H1 (cell line): ENCODE results near the gene HIVEP2. TPM values are rescaled to one million over a fixed set of nuclear protein-coding genes. Genes with fewer than 3 reads are reported as not detected.

Experiments used
- CTCF ChIA-PET: fragments of 300-600 bp; sonication (Branson Sonifier 250); formaldehyde crosslinking; loops from one replicate; lab custom pipeline; 2021; ENCODE audit not compliant: partially characterized antibody; lab: Charles Lee
- POLR2A ChIA-PET: fragments of 300-600 bp; sonication (Branson Sonifier 250); formaldehyde crosslinking; loops from one replicate; lab custom pipeline; 2021; ENCODE audit warnings: inconsistent platforms; ENCODE audit not compliant: partially characterized antibody; lab: Charles Lee
- DNase-seq, 2 experiments: peaks; one replicate each; pipeline versions ENCODE4 v3.0.0 to v3.0.0-alpha.2; 2010 to 2022; ENCODE audit warnings: low spot score in 2 of 2, low read depth in 1 of 2, mixed read lengths in 1 of 2
- FAIRE-seq: peaks from 2 replicates; lab custom pipeline; 2011; peaks lifted over from hg19 to GRCh38; lab: Jason Lieb, UNC
- H2AFZ ChIP-seq: 2 replicates; pipeline ENCODE4 v1.8.1; 2012; ENCODE audit warnings: low read length, inconsistent platforms
- H2AK5ac ChIP-seq: 2 replicates; pipeline ENCODE4 v1.6.1; 2013; ENCODE audit warnings: low read depth, low read length
- H2BK120ac ChIP-seq: replicated peaks from 2 replicates; pipeline ENCODE3; 2013; ENCODE audit warnings: low read depth, low read length, inconsistent platforms
- H2BK12ac ChIP-seq: 2 replicates; pipeline ENCODE4 v1.6.1; 2013; ENCODE audit warnings: low read depth, low read length
- H2BK15ac ChIP-seq: 2 replicates; pipeline ENCODE4 v1.6.1; 2013; ENCODE audit warnings: low read length
- H2BK20ac ChIP-seq: 2 replicates; pipeline ENCODE4 v1.6.1; 2013; ENCODE audit warnings: low read length
- H2BK5ac ChIP-seq: 2 replicates; pipeline ENCODE4 v1.6.1; 2013; ENCODE audit warnings: low read depth, low read length
- H3K14ac ChIP-seq: 2 replicates; pipeline ENCODE4 v1.6.1; 2013; ENCODE audit warnings: inconsistent platforms; ENCODE audit not compliant: insufficient read length
- H3K18ac ChIP-seq: 2 replicates; pipeline ENCODE4 v1.6.1; 2013; ENCODE audit warnings: low read length; ENCODE audit errors: extremely low read depth
- H3K23ac ChIP-seq: 2 replicates; pipeline ENCODE4 v1.6.1; 2013; ENCODE audit warnings: inconsistent platforms; ENCODE audit not compliant: insufficient read length
- H3K23me2 ChIP-seq: 2 replicates; pipeline ENCODE4 v1.6.1; 2013; ENCODE audit warnings: low read depth, low read length
- H3K27ac ChIP-seq: 2 replicates; pipeline ENCODE4 v1.6.1; 2011; ENCODE audit warnings: low read depth, low read length, inconsistent platforms
- H3K27me3 ChIP-seq, 4 experiments: replicated peaks in 1 of 4; 1 replicate in 1 of 4; 2 replicates in 3 of 4; pipeline versions ENCODE4 v1.6.1 to v1.8.1; 2011 to 2013; ENCODE audit warnings: low read length in 3 of 4, mild to moderate bottlenecking in 3 of 4, inconsistent platforms in 2 of 4, mixed read lengths in 2 of 4, moderate library complexity in 1 of 4; ENCODE audit not compliant: control insufficient read depth in 3 of 4, insufficient read depth in 3 of 4; ENCODE audit errors: extremely low read depth in 1 of 4
- H3K36me3 ChIP-seq, 4 experiments: 2 replicates each; pipeline versions ENCODE4 v1.6.1 to v1.8.1; 2011 to 2013; ENCODE audit warnings: mild to moderate bottlenecking in 4 of 4, low read length in 3 of 4, moderate library complexity in 2 of 4, control low read depth in 1 of 4, inconsistent platforms in 1 of 4; ENCODE audit not compliant: insufficient read depth in 4 of 4, control insufficient read depth in 2 of 4
- H3K4ac ChIP-seq: replicated peaks from 2 replicates; pipeline ENCODE3; 2013; ENCODE audit warnings: low read length, low read depth, mixed read lengths, inconsistent platforms; ENCODE audit not compliant: insufficient read length
- H3K4me1 ChIP-seq, 4 experiments: replicated peaks in 1 of 4; 1 replicate in 1 of 4; 2 replicates in 3 of 4; pipeline versions ENCODE4 v1.6.1 to v1.8.1; 2011 to 2013; ENCODE audit warnings: low read length in 3 of 4, inconsistent platforms in 2 of 4, mixed read lengths in 1 of 4; ENCODE audit not compliant: insufficient read depth in 4 of 4, control insufficient read depth in 3 of 4
- H3K4me2 ChIP-seq, 2 experiments: 2 replicates each; pipeline versions ENCODE4 v1.6.1 to v1.8.1; 2011 to 2013; ENCODE audit warnings: low read depth in 2 of 2, low read length in 2 of 2, control low read depth in 1 of 2, inconsistent platforms in 1 of 2, mild to moderate bottlenecking in 1 of 2; ENCODE audit not compliant: insufficient read depth in 1 of 2
- H3K4me3 ChIP-seq, 4 experiments: fragments of 200-600, 300-600 bp in 1 of 4; sonication (generic), shearing (Covaris generic), sonication (Bioruptor Twin) in 1 of 4; 2 replicates each; pipeline versions ENCODE4 v1.5.1 to v1.8.1; 2011 to 2016; ENCODE audit warnings: low read length in 4 of 4, low read depth in 3 of 4, control low read depth in 2 of 4, inconsistent platforms in 2 of 4, mild to moderate bottlenecking in 2 of 4, mixed read lengths in 1 of 4, moderate library complexity in 1 of 4; ENCODE audit not compliant: insufficient read depth in 2 of 4; ENCODE audit errors: extremely low read depth in 1 of 4
- H3K56ac ChIP-seq: replicated peaks from 2 replicates; pipeline ENCODE3; 2013; ENCODE audit warnings: low read depth, mild to moderate bottlenecking, mixed read lengths, low read length, inconsistent platforms; ENCODE audit not compliant: insufficient read length
- H3K79me1 ChIP-seq: 2 replicates; pipeline ENCODE4 v1.6.1; 2013; ENCODE audit warnings: low read depth, low read length, control low read depth
- H3K79me2 ChIP-seq, 2 experiments: 2 replicates each; pipeline versions ENCODE4 v1.6.1 to v1.8.1; 2012 to 2013; ENCODE audit warnings: low read length in 2 of 2, mild to moderate bottlenecking in 2 of 2, inconsistent platforms in 1 of 2; ENCODE audit not compliant: insufficient read depth in 2 of 2, control insufficient read depth in 1 of 2
- H3K9ac ChIP-seq, 4 experiments: replicated peaks in 1 of 4; 1 replicate in 1 of 4; 2 replicates in 3 of 4; pipeline versions ENCODE4 v1.6.1 to v1.8.1; 2011 to 2013; ENCODE audit warnings: low read depth in 3 of 4, low read length in 3 of 4, control low read depth in 2 of 4, mild to moderate bottlenecking in 2 of 4, moderate library complexity in 2 of 4, inconsistent platforms in 1 of 4; ENCODE audit errors: extremely low read depth in 1 of 4
- H3K9me3 ChIP-seq, 2 experiments: 2 replicates each; pipeline versions ENCODE4 v1.6.1 to v1.8.1; 2012 to 2013; ENCODE audit warnings: mild to moderate bottlenecking in 2 of 2, moderate library complexity in 2 of 2, control low read depth in 1 of 2, inconsistent platforms in 1 of 2, low read depth in 1 of 2, low read length in 1 of 2, mixed read lengths in 1 of 2; ENCODE audit not compliant: insufficient read depth in 2 of 2
- H4K20me1 ChIP-seq, 2 experiments: replicated peaks in 1 of 2; 2 replicates each; pipeline versions ENCODE3 to v1.8.1; 2011 to 2013; ENCODE audit warnings: inconsistent platforms in 2 of 2, low read length in 2 of 2, mild to moderate bottlenecking in 1 of 2; ENCODE audit not compliant: insufficient read depth in 2 of 2, control insufficient read depth in 1 of 2
- H4K5ac ChIP-seq: 2 replicates; pipeline ENCODE4 v1.6.1; 2013; ENCODE audit warnings: low read length, low read depth, mixed read lengths, inconsistent platforms; ENCODE audit not compliant: insufficient read length
- H4K8ac ChIP-seq: 2 replicates; pipeline ENCODE4 v1.8.0; 2013; ENCODE audit warnings: mild to moderate bottlenecking, moderate library complexity, low read length, inconsistent platforms; ENCODE audit not compliant: insufficient read depth; ENCODE audit errors: extremely low read depth
- H4K91ac ChIP-seq: replicated peaks from 2 replicates; pipeline ENCODE3; 2013; ENCODE audit warnings: low read length, mixed read lengths, inconsistent platforms; ENCODE audit not compliant: insufficient read length
- CEBPB ChIP-seq: IDR thresholded peaks from 2 replicates; pipeline ENCODE4 v1.6.1; 2012; ENCODE audit warnings: low read depth, low read length
- NANOG ChIP-seq: IDR thresholded peaks from 2 replicates; pipeline ENCODE4 v1.6.1; 2011; ENCODE audit warnings: low read length, low read depth, mild to moderate bottlenecking, inconsistent platforms; ENCODE audit not compliant: insufficient read depth, poor library complexity, severe bottlenecking
- SIX5 ChIP-seq: IDR thresholded peaks from 2 replicates; pipeline ENCODE4 v1.6.1; 2011; ENCODE audit warnings: mild to moderate bottlenecking, low read depth, low read length
- WGBS, 2 experiments: shearing (Covaris generic) in 1 of 2; methylation state at CpG; one replicate each; pipeline versions ENCODE4 v1.1.6 to v1.1.7; 2013 to 2015; ENCODE audit warnings: low lambda C conversion rate in 2 of 2, mixed read lengths in 2 of 2, inconsistent platforms in 1 of 2, low coverage in 1 of 2, missing lambda C conversion rate in 1 of 2; ENCODE audit not compliant: insufficient replicate concordance in 2 of 2, insufficient coverage in 1 of 2, insufficient read length in 1 of 2; ENCODE audit errors: extremely low coverage in 1 of 2, missing lambda C conversion rate in 1 of 2; 5-methylcytosine and 5-hydroxymethylcytosine counted together
- polyA plus RNA-seq, 7 experiments: library from polyadenylated mRNA; depleted of rRNA in 3 of 7; stranded (reverse) in 5 of 7; unstranded in 2 of 7; fragments of >200 nt in 5 of 7; fragments of 200-250 nt in 2 of 7; gene quantifications; 1 replicate in 5 of 7; 2 replicates in 1 of 7; 4 replicates in 1 of 7; pipeline versions ENCODE4 v1.2.1 to v1.2.3, GENCODE V29; 2011 to 2013; ENCODE audit warnings: missing spikeins in 2 of 7, mixed read lengths in 2 of 7
- total RNA-seq: library from RNA; stranded (reverse); fragmentation: NEBNext Ultra II Directional; extraction: Animal tissue kit (Norgen Biotek cat#: 25700); gene quantifications from 2 replicates; pipeline ENCODE4 v1.2.1, GENCODE V29; 2021

HIVEP2 gene
- total and polyA plus RNA-seq, 2 of the 8 experiments (the other 6 are each of a cell fraction or from before 2014, with no cell fraction given), result 2.2 to 6.1 TPM

GRCh38 chr6:142819603-142820337 is 125.2 kb downstream of the HIVEP2 start:
- Histone ChIP-seq H3K18ac (no peak overlapping the region), H3K4me2 (no peak overlapping the region), H4K5ac (no peak overlapping the region), H2BK15ac (no peak overlapping the region), H3K14ac (no peak overlapping the region), H3K27me3 (no peaks in the 10 kb centered on the region), H3K36me3 (no peaks in the 10 kb centered on the region), H2AFZ (no peak overlapping the region), H2BK20ac (no peak overlapping the region), H2BK5ac (no peak overlapping the region), H3K23ac (no peak overlapping the region), H4K20me1 (no peaks in the 10 kb centered on the region), H3K4ac (no peak overlapping the region), H3K9me3 (no peaks in the 10 kb centered on the region), H3K79me1 (no peaks in the 10 kb centered on the region), H3K23me2 (no peaks in the 10 kb centered on the region), H3K4me3 (no peak overlapping the region), H4K91ac (no peak overlapping the region), H2BK120ac (no peak overlapping the region), H3K9ac (no peak overlapping the region), H4K8ac (no peak overlapping the region), H3K27ac (no peak overlapping the region), H3K56ac (no peak overlapping the region), H3K4me1 (peaks cover 0 to 8% (median 1%) of the 10 kb centered on the region in 4 experiments; a peak in 2 of 7 replicates)
- FAIRE-seq, result no peak
- POLR2A ChIA-PET, result interaction anchor here (1.8 kb wide), 1 partner anchor 17 kb away, joined by 4 read pairs; no protein-coding TSS in a partner anchor
- CTCF ChIA-PET, result interaction anchor here (0.6 to 3.0 kb wide), 8 partner anchors 8 to 126 kb away, joined by 3 to 13 read pairs (median 4); no protein-coding TSS in a partner anchor
- TF ChIP-seq NANOG, result no peak
- no peak for TF ChIP-seq SIX5
- TF ChIP-seq CEBPB, result no peak
- TF ChIP-seq, all 59 proteins: peak for 0
- no peaks in the 10 kb centered on the region; a peak in 1 of 4 replicates for H3K79me2 ChIP-seq
- H2AK5ac ChIP-seq, result no peak overlapping the region
- DNase-seq, result no peak
- 83% methylated on average over 8 of the region's 8 CpGs; no CpG with 5 or more reads in 1 of the 2 experiments for WGBS, 2 experiments
- H2BK12ac ChIP-seq, result no peak overlapping the region
